HepG2 (cell line): ENCODE measurements around the gene PPM1G. TPM values are rescaled to one million over a fixed set of nuclear protein-coding genes. Genes with fewer than 3 reads are reported as not detected.
A peak's percentile ranks its signal among the peaks of the same experiment; 100 is the strongest.

Source experiments
- AFF4 ChIP-seq: sonication (generic); formaldehyde crosslinking; IDR thresholded peaks from 2 replicates; pipeline ENCODE4 v1.4.0; 2020; ENCODE audit warnings: missing genetic modification reagents
- AHDC1 ChIP-seq: sonication (generic); formaldehyde crosslinking; IDR thresholded peaks from 2 replicates; pipeline ENCODE4 v1.5.1; 2020; ENCODE audit warnings: mild to moderate bottlenecking, missing genetic modification reagents, borderline replicate concordance
- DRAP1 ChIP-seq: IDR thresholded peaks from 2 replicates; pipeline ENCODE4 v1.6.1; 2016; ENCODE audit warnings: missing genetic modification reagents, missing compliant biosample characterization
- MED13 ChIP-seq: sonication (generic); formaldehyde crosslinking; IDR thresholded peaks from 2 replicates; pipeline ENCODE4 v1.5.0; 2020; ENCODE audit warnings: missing genetic modification reagents
- MTA1 ChIP-seq: sonication (generic); formaldehyde crosslinking; IDR thresholded peaks from 2 replicates; pipeline ENCODE4 v1.4.0; 2020; ENCODE audit warnings: missing genetic modification reagents, mild to moderate bottlenecking, borderline replicate concordance
- PRPF4 ChIP-seq: fragments of 200-400 bp; formaldehyde crosslinking; IDR thresholded peaks from 2 replicates; pipeline ENCODE4 v1.6.1; 2016; ENCODE audit warnings: low read length, low read depth; ENCODE audit not compliant: poor library complexity, severe bottlenecking
- YEATS2 ChIP-seq: sonication (generic); formaldehyde crosslinking; IDR thresholded peaks from 2 replicates; pipeline ENCODE4 v1.4.0; 2020; ENCODE audit warnings: missing genetic modification reagents, borderline replicate concordance
- ZEB1 ChIP-seq: IDR thresholded peaks from 2 replicates; pipeline ENCODE4 v1.6.1; 2012; ENCODE audit warnings: mild to moderate bottlenecking, low read depth, inconsistent platforms; ENCODE audit not compliant: insufficient replicate concordance
- ZFY ChIP-seq: sonication (generic); formaldehyde crosslinking; IDR thresholded peaks from 2 replicates; pipeline ENCODE4 v1.4.0; 2020; ENCODE audit warnings: missing genetic modification reagents
- ZNF512B ChIP-seq: sonication (generic); formaldehyde crosslinking; IDR thresholded peaks from 2 replicates; pipeline ENCODE4 v1.5.1; 2020; ENCODE audit warnings: missing genetic modification reagents, mild to moderate bottlenecking, borderline replicate concordance
- ZNF772 ChIP-seq: sonication (generic); formaldehyde crosslinking; IDR thresholded peaks from 2 replicates; pipeline ENCODE4 v1.5.0; 2020; ENCODE audit warnings: mild to moderate bottlenecking, missing genetic modification reagents
- ZNF839 ChIP-seq: sonication (generic); formaldehyde crosslinking; IDR thresholded peaks from 2 replicates; pipeline ENCODE4 v1.4.0; 2020; ENCODE audit warnings: missing genetic modification reagents, mild to moderate bottlenecking, borderline replicate concordance
- polyA plus RNA-seq, 8 experiments: library from polyadenylated mRNA; depleted of rRNA in 3 of 8; stranded (reverse) in 7 of 8; unstranded in 1 of 8; fragments of >200 nt; fragmentation: Illumina TruSeq in 4 of 8; extraction: Trizol in 4 of 8; gene quantifications; 2 replicates each; pipeline versions ENCODE4 v1.2.1 to v1.2.3, GENCODE V29; 2011 to 2016; ENCODE audit warnings: low read depth in 4 of 8, missing spikeins in 1 of 8, mixed read lengths in 1 of 8; ENCODE audit not compliant: insufficient read depth in 1 of 8
- total RNA-seq, 5 experiments: library from RNA; depleted of rRNA; stranded (reverse); fragments of >200 nt; fragmentation: Illumina TruSeq; extraction: Trizol; gene quantifications; 2 replicates each; pipeline ENCODE4 v1.2.3, GENCODE V29; 2016; ENCODE audit warnings: low read depth in 1 of 5

PPM1G gene
- total and polyA plus RNA-seq, 2 of the 13 experiments (the other 11 are each of a cell fraction or from before 2014, with no cell fraction given) = 58.2 to 213 TPM

- TF ChIP-seq ZNF512B (CRISPR knock-in tag) (no peak), AFF4 (no peak), ZFY (CRISPR knock-in tag) (peak; percentile 96), ZNF839 (no peak), MTA1 (CRISPR knock-in tag) (no peak), MED13 (CRISPR knock-in tag) (no peak; the same call in 1 of the 2 replicates), PRPF4 (no peak), ZNF772 (peak; percentile 33; the same call in 1 of the 2 replicates), ZEB1 (no peak), AHDC1 (no peak), DRAP1 (CRISPR knock-in tag) (no peak), YEATS2 (CRISPR knock-in tag) (no peak)
Observed at GRCh38 chr2:27370816-27371620, 38.4 kb downstream of the PPM1G start (continued).
